Tibial artery (tissue), 4 donors: ENCODE results near the gene FBH1.
A peak's percentile ranks its signal among the peaks of the same experiment; 100 is the strongest.

Experiments used
- DNase-seq, 2 donors: peaks; one replicate each; pipeline ENCODE4 v3.0.0-alpha.2; 2019
- H3K27ac ChIP-seq, 2 donors: fragments of 200-600 bp; sonication (generic) in 1 of 2; 1 replicate in 1 of 2; 2 replicates in 1 of 2; pipeline ENCODE4 v1.5.1; 2018 to 2019; ENCODE audit warnings: mild to moderate bottlenecking in 1 of 2
- H3K27me3 ChIP-seq, 2 donors: fragments of 200-600 bp; sonication (generic) in 1 of 2; one replicate each; pipeline versions ENCODE4 v1.5.1 to v1.6.0; 2016 to 2019
- H3K36me3 ChIP-seq, 3 donors: fragments of 200-600 bp; sonication (generic) in 2 of 3; one replicate each; pipeline ENCODE4 v1.5.1; 2016 to 2019; ENCODE audit warnings: mild to moderate bottlenecking in 2 of 3
- H3K4me1 ChIP-seq, 4 donors: fragments of 200-600 bp; sonication (generic) in 2 of 4; 1 replicate in 3 of 4; 2 replicates in 1 of 4; pipeline ENCODE4 v1.5.1; 2016 to 2019
- H3K4me3 ChIP-seq, 2 donors: fragments of 200-600 bp; sonication (generic) in 1 of 2; 1 replicate in 1 of 2; 2 replicates in 1 of 2; pipeline ENCODE4 v1.5.1; 2018 to 2019; ENCODE audit warnings: mild to moderate bottlenecking in 2 of 2
- H3K9me3 ChIP-seq, 3 donors: fragments of 200-600 bp; sonication (generic) in 1 of 3; one replicate each; pipeline ENCODE4 v1.5.1; 2016 to 2019
- intact Hi-C: fragments of 100-400 bp; cut with DNase I; formaldehyde crosslinking; loops from one replicate; pipeline ENCODE4 v1.15.0; 2023; ENCODE audit warnings: low total_unique reads
- TF ChIP-seq, protein P1 (sequence below), 2 experiments: fragments of 200-600 bp in 1 of 2; fragments of 450-650 bp in 1 of 2; IDR thresholded peaks; one replicate each; pipeline ENCODE4 v1.5.1; 2017 to 2019; ENCODE audit warnings: antibody characterized with exemption in 2 of 2, mild to moderate bottlenecking in 1 of 2, moderate library complexity in 1 of 2

Gene FBH1

GRCh38 chr10:5890452-5890915, 441 bp downstream of the FBH1 start:
- intact Hi-C loops, result loop anchor here (1.0 kb wide), 1 partner anchor 77 kb away; the partner anchor contains the start of gene GDI2
- DNase-seq, result no peak
- TF ChIP-seq, protein P1, sequence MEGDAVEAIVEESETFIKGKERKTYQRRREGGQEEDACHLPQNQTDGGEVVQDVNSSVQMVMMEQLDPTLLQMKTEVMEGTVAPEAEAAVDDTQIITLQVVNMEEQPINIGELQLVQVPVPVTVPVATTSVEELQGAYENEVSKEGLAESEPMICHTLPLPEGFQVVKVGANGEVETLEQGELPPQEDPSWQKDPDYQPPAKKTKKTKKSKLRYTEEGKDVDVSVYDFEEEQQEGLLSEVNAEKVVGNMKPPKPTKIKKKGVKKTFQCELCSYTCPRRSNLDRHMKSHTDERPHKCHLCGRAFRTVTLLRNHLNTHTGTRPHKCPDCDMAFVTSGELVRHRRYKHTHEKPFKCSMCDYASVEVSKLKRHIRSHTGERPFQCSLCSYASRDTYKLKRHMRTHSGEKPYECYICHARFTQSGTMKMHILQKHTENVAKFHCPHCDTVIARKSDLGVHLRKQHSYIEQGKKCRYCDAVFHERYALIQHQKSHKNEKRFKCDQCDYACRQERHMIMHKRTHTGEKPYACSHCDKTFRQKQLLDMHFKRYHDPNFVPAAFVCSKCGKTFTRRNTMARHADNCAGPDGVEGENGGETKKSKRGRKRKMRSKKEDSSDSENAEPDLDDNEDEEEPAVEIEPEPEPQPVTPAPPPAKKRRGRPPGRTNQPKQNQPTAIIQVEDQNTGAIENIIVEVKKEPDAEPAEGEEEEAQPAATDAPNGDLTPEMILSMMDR (IDR thresholded peaks at IDR 0.05), result no peak

DNA sequence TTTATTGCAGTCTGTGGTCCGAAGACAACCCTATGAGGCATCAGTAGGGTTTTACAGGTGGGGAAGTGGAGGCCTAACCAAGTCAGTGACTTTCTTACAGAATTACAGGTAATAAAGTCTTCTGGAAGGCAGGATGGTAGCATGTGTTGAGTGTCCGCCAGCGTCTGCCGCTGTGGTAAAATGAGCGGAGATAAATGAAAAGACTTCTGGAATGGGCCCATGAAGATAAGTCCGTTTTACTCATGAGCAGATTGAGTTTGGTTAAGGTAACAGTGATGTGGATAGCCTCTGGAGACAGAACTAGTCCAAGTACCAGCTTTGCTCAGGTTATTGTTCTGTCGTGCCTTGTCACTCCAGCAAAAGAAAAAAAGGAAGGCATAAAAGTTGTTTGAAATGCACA, 966 bp downstream of the FBH1 start:
- intact Hi-C loops, result no loop called here
- TF ChIP-seq, protein P1 (IDR thresholded peaks at IDR 0.05), result no peak
- H3K27ac ChIP-seq, result peak overlapping the region; percentile 73 to 84
- no peaks in the 10 kb centered on the region for H3K9me3 ChIP-seq
- peak overlapping the region; percentile 79 to 98 for H3K4me3 ChIP-seq
- no peaks in the 10 kb centered on the region for H3K27me3 ChIP-seq
- peaks cover 3 to 30% (median 22%) of the 10 kb centered on the region in 3 donors for H3K36me3 ChIP-seq
- no peak for DNase-seq
- H3K4me1 ChIP-seq, result peaks cover 0 to 43% (median 30%) of the 10 kb centered on the region in 4 donors

More at GRCh38 chr10:5890452-5890915, 441 bp downstream of the FBH1 start:
- Histone ChIP-seq H3K4me3 (peak overlapping the region; percentile 79 to 98), H3K4me1 (peaks cover 0 to 43% (median 30%) of the 10 kb centered on the region in 4 donors), H3K36me3 (peaks cover 3 to 30% (median 20%) of the 10 kb centered on the region in 3 donors), H3K27ac (peak overlapping the region; percentile 73 to 84), H3K27me3 (no peaks in the 10 kb centered on the region), H3K9me3 (no peaks in the 10 kb centered on the region)

GRCh38 chr10:5892007-5892406, 2.0 kb downstream of the FBH1 start:
- H3K36me3 ChIP-seq, result peaks cover 3 to 27% (median 24%) of the 10 kb centered on the region in 3 donors
- H3K4me1 ChIP-seq, result peaks cover 0 to 43% (median 30%) of the 10 kb centered on the region in 4 donors
- intact Hi-C loops, result no loop called here
- TF ChIP-seq, protein P1 (IDR thresholded peaks at IDR 0.05), result no peak
- H3K4me3 ChIP-seq, result no peak overlapping the region
- no peaks in the 10 kb centered on the region for H3K27me3 ChIP-seq
- peak in 1 of 2 donors; percentile 44 for DNase-seq
- H3K27ac ChIP-seq, result no peak overlapping the region
- no peaks in the 10 kb centered on the region for H3K9me3 ChIP-seq

- TF ChIP-seq, protein P1 (IDR thresholded peaks at IDR 0.05), result no peak
- DNase-seq, result no peak
- peaks cover 0 to 30% (median 17%) of the 10 kb centered on the region in 4 donors for H3K4me1 ChIP-seq
- no peaks in the 10 kb centered on the region for H3K27me3 ChIP-seq
- intact Hi-C loops, result no loop called here
- H3K36me3 ChIP-seq, result peaks cover 7 to 34% (median 21%) of the 10 kb centered on the region in 3 donors
- H3K9me3 ChIP-seq, result no peaks in the 10 kb centered on the region
- H3K4me3 ChIP-seq, result no peak overlapping the region
- H3K27ac ChIP-seq, result no peak overlapping the region
Observed at GRCh38 chr10:5893321-5893720, 3.3 kb downstream of the FBH1 start.

GRCh38 chr10:5894403-5894802, 4.4 kb downstream of the FBH1 start:
- intact Hi-C loops, result no loop called here
- peaks cover 7 to 37% (median 21%) of the 10 kb centered on the region in 3 donors for H3K36me3 ChIP-seq
- DNase-seq, result no peak

More at GRCh38 chr10:5894403-5894802, 4.4 kb downstream of the FBH1 start:
- Histone ChIP-seq H3K27me3 (no peaks in the 10 kb centered on the region), H3K4me1 (peaks cover 0 to 23% (median 14%) of the 10 kb centered on the region in 4 donors), H3K27ac (no peak overlapping the region), H3K4me3 (no peak overlapping the region), H3K9me3 (no peaks in the 10 kb centered on the region)
- TF ChIP-seq, protein P1 (IDR thresholded peaks at IDR 0.05), result no peak
